ENCODE results near the gene MICB.

MICB gene

DNA sequence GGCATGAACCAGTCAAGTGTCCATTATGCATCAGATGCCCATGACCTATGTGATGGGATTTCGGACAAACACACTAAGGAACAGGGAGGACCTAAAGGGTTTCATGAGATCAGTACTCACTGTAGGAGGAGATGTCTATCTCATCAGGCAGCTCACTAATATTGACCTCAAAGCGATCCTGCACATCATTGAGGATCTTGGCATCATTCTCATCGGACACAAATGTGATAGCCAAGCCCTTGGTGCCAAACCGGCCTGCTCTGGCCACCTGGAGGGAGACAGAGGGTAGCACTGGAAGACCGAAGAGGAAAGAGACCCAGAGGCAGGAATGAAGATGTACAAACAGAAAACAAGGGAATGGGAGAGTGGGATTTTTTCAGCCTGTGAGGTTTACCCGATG, 32.7 kb downstream of the MICB start:
- Histone ChIP-seq H2BK5ac (ENCODE audit: low read depth, low read length, poor library complexity) (no peak overlapping the region), H3K4ac (ENCODE audit: low read depth, low read length) (no peak overlapping the region), H4K12ac (ENCODE audit: low read depth, low read length) (no peak overlapping the region), H2BK12ac (ENCODE audit: low read length) (no peak overlapping the region), H3K27ac (ENCODE audit: low read depth, low read length) (no peak overlapping the region), H3K18ac (ENCODE audit: low read length) (no peak overlapping the region), H2AK5ac (ENCODE audit: low read length) (no peak overlapping the region), H2AFZ (ENCODE audit: insufficient read depth, low read length, poor library complexity) (no peak overlapping the region), H4K8ac (ENCODE audit: low read depth, low read length) (no peak overlapping the region), H3K4me1 (ENCODE audit: control insufficient read depth in 1 of 2, insufficient read depth in 2 of 2, low read length in 2 of 2) (no peaks in the 10 kb centered on the region), H3K23ac (ENCODE audit: low read length) (no peak overlapping the region), H3K4me2 (ENCODE audit: low read length) (no peak overlapping the region), H3K36me3 (ENCODE audit: control insufficient read depth in 1 of 2, insufficient read depth in 2 of 2, low read length in 2 of 2) (peaks cover 42 to 58% of the 10 kb centered on the region in 2 experiments), H4K91ac (ENCODE audit: low read depth, low read length) (no peak overlapping the region), H3K4me3 (ENCODE audit: low read depth, low read length) (no peak overlapping the region), H3K14ac (ENCODE audit: low read length) (no peak overlapping the region), H3K79me2 (ENCODE audit: control insufficient read depth, insufficient read depth, low read length, poor library complexity) (no peaks in the 10 kb centered on the region), H3K27me3 (ENCODE audit: insufficient read depth, low read length) (no peaks in the 10 kb centered on the region), H3K79me1 (ENCODE audit: low read length) (no peaks in the 10 kb centered on the region), H2BK120ac (ENCODE audit: insufficient read depth, low read length, poor library complexity) (no peak overlapping the region), H3K9me3 (ENCODE audit: insufficient read depth, low read depth, low read length) (no peaks in the 10 kb centered on the region), H3K9ac (ENCODE audit: low read length) (no peak overlapping the region)
- WGBS (ENCODE audit: extremely low coverage, insufficient coverage, insufficient read length) = no CpG with 5 or more reads among the region's 6 CpGs
- no peak for DNase-seq

DNA sequence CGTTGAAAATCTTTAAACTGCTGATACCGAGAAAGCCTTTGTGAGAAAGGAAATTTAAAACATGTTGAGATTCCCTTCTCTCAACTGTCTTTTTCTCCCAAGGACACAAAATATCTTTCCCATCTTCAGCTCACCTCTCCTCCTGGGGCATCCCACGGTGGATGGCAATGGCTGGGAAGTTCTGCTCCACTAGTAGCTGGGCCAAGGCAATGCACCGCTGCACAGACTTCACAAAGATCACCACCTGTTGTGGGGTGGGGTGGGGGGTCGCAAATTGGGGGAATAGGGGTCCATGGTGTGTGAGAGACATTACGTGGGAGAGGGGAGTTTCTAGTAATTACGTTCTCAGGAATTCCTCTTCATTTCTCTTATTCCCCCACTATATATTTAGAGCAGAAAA, 33.2 kb downstream of the MICB start:
- Histone ChIP-seq H3K4me3 (ENCODE audit: low read depth, low read length) (no peak overlapping the region), H3K79me1 (ENCODE audit: low read length) (no peaks in the 10 kb centered on the region), H2BK120ac (ENCODE audit: insufficient read depth, low read length, poor library complexity) (no peak overlapping the region)

DNA sequence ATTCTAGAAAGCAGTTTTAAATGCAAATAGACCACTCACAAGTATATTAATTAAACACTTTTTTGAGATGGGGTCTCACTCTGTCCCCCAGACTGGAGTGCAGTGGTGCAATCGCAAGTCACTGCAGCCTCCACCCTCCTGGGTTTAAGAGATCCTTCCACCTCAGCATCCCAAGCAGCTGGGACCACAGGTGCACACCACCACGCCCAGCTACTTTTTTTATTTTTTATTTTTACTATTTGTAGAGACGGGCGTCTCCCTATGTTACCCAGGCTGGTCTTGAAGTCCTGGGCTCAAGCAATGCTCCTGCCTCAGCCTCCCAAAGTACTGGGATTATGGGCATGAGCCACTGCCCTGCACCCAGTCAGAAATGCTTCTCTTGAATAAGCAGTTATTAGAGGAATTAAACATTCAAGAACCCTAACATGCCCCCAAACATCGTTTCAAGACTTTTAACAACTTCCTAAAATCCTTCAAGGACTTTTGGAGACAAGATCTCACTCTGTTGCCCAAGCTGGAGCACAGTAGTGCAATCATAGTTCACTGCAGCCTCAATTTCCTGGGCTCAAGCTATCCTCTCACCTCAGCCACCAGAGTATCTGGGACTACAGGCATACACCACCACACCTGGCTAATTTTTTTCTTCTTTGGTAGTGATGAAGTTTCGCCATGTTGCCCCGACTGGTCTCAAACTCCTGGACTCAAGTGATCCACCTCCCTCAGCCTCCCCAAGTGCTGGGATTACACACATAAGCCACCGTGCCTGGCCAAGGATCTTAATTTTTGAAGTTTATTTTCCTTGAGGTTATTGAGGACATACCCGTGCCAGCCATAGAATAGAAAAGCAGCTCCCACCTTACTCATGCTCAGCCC, 34.1 kb downstream of the MICB start:
- Histone ChIP-seq H3K4ac (ENCODE audit: low read depth, low read length) (no peak overlapping the region), H3K9me3 (ENCODE audit: insufficient read depth, low read depth, low read length) (no peaks in the 10 kb centered on the region), H4K91ac (ENCODE audit: low read depth, low read length) (no peak overlapping the region), H2AK5ac (ENCODE audit: low read length) (no peak overlapping the region), H3K23ac (ENCODE audit: low read length) (no peak overlapping the region), H3K36me3 (ENCODE audit: control insufficient read depth in 1 of 2, insufficient read depth in 2 of 2, low read length in 2 of 2) (peaks cover 48 to 71% of the 10 kb centered on the region in 2 experiments), H3K18ac (ENCODE audit: low read length) (no peak overlapping the region), H3K27me3 (ENCODE audit: insufficient read depth, low read length) (no peaks in the 10 kb centered on the region), H2BK12ac (ENCODE audit: low read length) (no peak overlapping the region), H4K12ac (ENCODE audit: low read depth, low read length) (no peak overlapping the region), H2AFZ (ENCODE audit: insufficient read depth, low read length, poor library complexity) (no peak overlapping the region), H4K8ac (ENCODE audit: low read depth, low read length) (no peak overlapping the region), H3K4me1 (ENCODE audit: control insufficient read depth in 1 of 2, insufficient read depth in 2 of 2, low read length in 2 of 2) (no peaks in the 10 kb centered on the region), H3K27ac (ENCODE audit: low read depth, low read length) (no peak overlapping the region), H3K79me1 (ENCODE audit: low read length) (no peaks in the 10 kb centered on the region), H2BK5ac (ENCODE audit: low read depth, low read length, poor library complexity) (no peak overlapping the region), H3K4me2 (ENCODE audit: low read length) (no peak overlapping the region), H3K14ac (ENCODE audit: low read length) (no peak overlapping the region), H3K4me3 (ENCODE audit: low read depth, low read length) (no peak overlapping the region), H2BK120ac (ENCODE audit: insufficient read depth, low read length, poor library complexity) (no peak overlapping the region), H3K79me2 (ENCODE audit: control insufficient read depth, insufficient read depth, low read length, poor library complexity) (no peaks in the 10 kb centered on the region), H3K9ac (ENCODE audit: low read length) (no peak overlapping the region)
- no peak for DNase-seq
- WGBS (ENCODE audit: extremely low coverage, insufficient coverage, insufficient read length) = no CpG with 5 or more reads among the region's 9 CpGs

More for the DNA sequence above, 33.2 kb downstream of the MICB start:
- no peak overlapping the region for H2AFZ ChIP-seq (ENCODE audit: insufficient read depth, low read length, poor library complexity)
- WGBS (ENCODE audit: extremely low coverage, insufficient coverage, insufficient read length) = no CpG with 5 or more reads among the region's 7 CpGs
- H3K4me2 ChIP-seq (ENCODE audit: low read length) = no peak overlapping the region
- no peak overlapping the region for H2BK5ac ChIP-seq (ENCODE audit: low read depth, low read length, poor library complexity)
- no peaks in the 10 kb centered on the region for H3K79me2 ChIP-seq (ENCODE audit: control insufficient read depth, insufficient read depth, low read length, poor library complexity)
- H3K27ac ChIP-seq (ENCODE audit: low read depth, low read length) = no peak overlapping the region
- no peaks in the 10 kb centered on the region for H3K4me1 ChIP-seq (ENCODE audit: control insufficient read depth in 1 of 2, insufficient read depth in 2 of 2, low read length in 2 of 2)
- no peaks in the 10 kb centered on the region for H3K9me3 ChIP-seq (ENCODE audit: insufficient read depth, low read depth, low read length)
- no peak overlapping the region for H3K14ac ChIP-seq (ENCODE audit: low read length)
- no peak overlapping the region for H4K12ac ChIP-seq (ENCODE audit: low read depth, low read length)
- H3K9ac ChIP-seq (ENCODE audit: low read length) = no peak overlapping the region
- H3K4ac ChIP-seq (ENCODE audit: low read depth, low read length) = no peak overlapping the region
- no peaks in the 10 kb centered on the region for H3K27me3 ChIP-seq (ENCODE audit: insufficient read depth, low read length)
- H4K91ac ChIP-seq (ENCODE audit: low read depth, low read length) = no peak overlapping the region
- no peak overlapping the region for H3K18ac ChIP-seq (ENCODE audit: low read length)
- H4K8ac ChIP-seq (ENCODE audit: low read depth, low read length) = no peak overlapping the region
- no peak overlapping the region for H3K23ac ChIP-seq (ENCODE audit: low read length)
- no peak overlapping the region for H2BK12ac ChIP-seq (ENCODE audit: low read length)
- DNase-seq = no peak
- H3K36me3 ChIP-seq (ENCODE audit: control insufficient read depth in 1 of 2, insufficient read depth in 2 of 2, low read length in 2 of 2) = peaks cover 42 to 63% of the 10 kb centered on the region in 2 experiments
- H2AK5ac ChIP-seq (ENCODE audit: low read length) = no peak overlapping the region

DNA sequence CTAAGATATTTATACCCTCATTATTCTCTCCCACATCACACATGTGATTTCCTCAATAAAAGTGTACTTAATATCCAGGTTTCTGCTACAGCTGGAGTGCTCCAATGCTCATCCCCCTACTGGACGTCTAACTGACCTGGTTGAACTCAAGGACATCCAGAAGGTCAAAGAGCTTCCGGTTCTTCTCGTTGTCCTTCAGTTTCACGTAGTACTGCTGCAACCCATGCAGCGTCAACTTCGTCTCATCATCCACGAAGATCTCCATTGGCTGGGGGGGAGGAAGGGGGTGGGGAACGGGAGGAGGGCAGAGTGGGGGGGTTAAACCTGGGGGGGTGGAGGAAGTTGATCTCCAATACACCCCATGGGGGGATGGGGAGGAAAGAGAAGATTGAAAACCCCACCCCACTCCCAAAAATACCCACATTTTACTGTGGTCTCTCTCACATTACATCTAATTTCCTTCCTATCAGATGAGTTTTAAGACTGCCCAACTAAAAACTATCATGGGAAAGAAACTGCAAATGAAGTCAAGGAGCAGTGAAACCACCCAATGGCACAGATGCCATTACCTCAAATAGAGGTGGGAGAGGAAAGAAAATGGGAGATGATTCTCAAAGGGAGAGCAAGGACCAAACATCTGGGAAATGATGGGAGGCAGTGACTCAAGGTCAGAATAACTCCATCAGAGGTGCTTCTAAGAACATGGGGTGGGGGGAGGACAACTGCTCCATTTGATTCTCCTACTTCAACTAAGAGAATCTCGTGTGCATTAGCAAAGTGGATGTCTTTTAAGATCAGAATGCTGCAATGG, 34.9 kb downstream of the MICB start:
- no peak overlapping the region for H2BK12ac ChIP-seq (ENCODE audit: low read length)
- H3K79me2 ChIP-seq (ENCODE audit: control insufficient read depth, insufficient read depth, low read length, poor library complexity) = no peaks in the 10 kb centered on the region
- H4K91ac ChIP-seq (ENCODE audit: low read depth, low read length) = no peak overlapping the region
- no peak overlapping the region for H2BK5ac ChIP-seq (ENCODE audit: low read depth, low read length, poor library complexity)
- no peak overlapping the region for H3K23ac ChIP-seq (ENCODE audit: low read length)
- no peak overlapping the region for H3K4me2 ChIP-seq (ENCODE audit: low read length)
- H2BK120ac ChIP-seq (ENCODE audit: insufficient read depth, low read length, poor library complexity) = no peak overlapping the region
- H3K27ac ChIP-seq (ENCODE audit: low read depth, low read length) = no peak overlapping the region
- no peak overlapping the region for H3K4me3 ChIP-seq (ENCODE audit: low read depth, low read length)
- H3K79me1 ChIP-seq (ENCODE audit: low read length) = no peaks in the 10 kb centered on the region
- no peak overlapping the region for H2AFZ ChIP-seq (ENCODE audit: insufficient read depth, low read length, poor library complexity)
- H3K4me1 ChIP-seq (ENCODE audit: control insufficient read depth in 1 of 2, insufficient read depth in 2 of 2, low read length in 2 of 2) = no peaks in the 10 kb centered on the region
- H3K14ac ChIP-seq (ENCODE audit: low read length) = no peak overlapping the region
- no peak overlapping the region for H3K4ac ChIP-seq (ENCODE audit: low read depth, low read length)
- no peak for DNase-seq
- H2AK5ac ChIP-seq (ENCODE audit: low read length) = no peak overlapping the region
- H4K8ac ChIP-seq (ENCODE audit: low read depth, low read length) = no peak overlapping the region
- H3K9me3 ChIP-seq (ENCODE audit: insufficient read depth, low read depth, low read length) = no peaks in the 10 kb centered on the region
- no CpG with 5 or more reads among the region's 9 CpGs for WGBS (ENCODE audit: extremely low coverage, insufficient coverage, insufficient read length)
- H3K18ac ChIP-seq (ENCODE audit: low read length) = no peak overlapping the region
- peaks cover 54 to 78% of the 10 kb centered on the region in 2 experiments for H3K36me3 ChIP-seq (ENCODE audit: control insufficient read depth in 1 of 2, insufficient read depth in 2 of 2, low read length in 2 of 2)
- H3K27me3 ChIP-seq (ENCODE audit: insufficient read depth, low read length) = no peaks in the 10 kb centered on the region
- H3K9ac ChIP-seq (ENCODE audit: low read length) = no peak overlapping the region
- no peak overlapping the region for H4K12ac ChIP-seq (ENCODE audit: low read depth, low read length)

Data from trophoblast cell (in vitro differentiated cells and primary cell).